Gastrocnemius medialis (tissue), 4 donors: ENCODE results near the gene FGF7.

Experiments
- CTCF ChIP-seq, 5 experiments: fragments of 450-650 bp in 3 of 5; fragments of 200-600 bp in 2 of 5; sonication (generic) in 2 of 5; IDR thresholded peaks in 4 of 5; conservative IDR thresholded peaks in 1 of 5; 1 replicate in 4 of 5; 2 replicates in 1 of 5; pipeline ENCODE4 v1.5.1; 2016 to 2019; ENCODE audit warnings: antibody characterized with exemption in 5 of 5, mild to moderate bottlenecking in 3 of 5, moderate library complexity in 3 of 5
- POLR2A ChIP-seq, 2 donors: fragments of 450-650 bp; IDR thresholded peaks; one replicate each; pipeline ENCODE4 v1.6.1; 2017; ENCODE audit warnings: antibody characterized with exemption in 2 of 2, mild to moderate bottlenecking in 2 of 2, moderate library complexity in 2 of 2

GRCh38 chr15:49456166-49456565, 33.1 kb downstream of the FGF7 start:
- no peak for TF ChIP-seq CTCF (IDR thresholded peaks at IDR 0.05 in 4 of 5, conservative IDR thresholded peaks at IDR 0.05 in 1 of 5)
- TF ChIP-seq POLR2A (IDR thresholded peaks at IDR 0.05) = no peak
